Fibroblast of villous mesenchyme (primary cell): Measurements from ENCODE around the gene PIP4K2A. TPM values are rescaled to one million over a fixed set of nuclear protein-coding genes. Genes with fewer than 3 reads are reported as not detected.

Source experiments
- DNase-seq: peaks from one replicate; pipeline ENCODE4 v3.0.0-alpha.2; 2010; ENCODE audit warnings: low read depth
- H3K4me3 ChIP-seq: 2 replicates; pipeline ENCODE4 v1.5.1; 2011; ENCODE audit warnings: low read depth, mild to moderate bottlenecking, low read length
- total RNA-seq: library from RNA; depleted of rRNA; stranded (reverse); fragments of >200 nt; gene quantifications from 2 replicates; pipeline ENCODE4 v1.2.3, GENCODE V29; 2012
- TF ChIP-seq, protein P1 (sequence below): IDR thresholded peaks from 2 replicates; pipeline ENCODE4 v1.5.1; 2012; ENCODE audit warnings: low read depth, mild to moderate bottlenecking, low read length; ENCODE audit not compliant: insufficient read depth

PIP4K2A gene
- total RNA-seq, 1 donor = 35.8 TPM

DNA sequence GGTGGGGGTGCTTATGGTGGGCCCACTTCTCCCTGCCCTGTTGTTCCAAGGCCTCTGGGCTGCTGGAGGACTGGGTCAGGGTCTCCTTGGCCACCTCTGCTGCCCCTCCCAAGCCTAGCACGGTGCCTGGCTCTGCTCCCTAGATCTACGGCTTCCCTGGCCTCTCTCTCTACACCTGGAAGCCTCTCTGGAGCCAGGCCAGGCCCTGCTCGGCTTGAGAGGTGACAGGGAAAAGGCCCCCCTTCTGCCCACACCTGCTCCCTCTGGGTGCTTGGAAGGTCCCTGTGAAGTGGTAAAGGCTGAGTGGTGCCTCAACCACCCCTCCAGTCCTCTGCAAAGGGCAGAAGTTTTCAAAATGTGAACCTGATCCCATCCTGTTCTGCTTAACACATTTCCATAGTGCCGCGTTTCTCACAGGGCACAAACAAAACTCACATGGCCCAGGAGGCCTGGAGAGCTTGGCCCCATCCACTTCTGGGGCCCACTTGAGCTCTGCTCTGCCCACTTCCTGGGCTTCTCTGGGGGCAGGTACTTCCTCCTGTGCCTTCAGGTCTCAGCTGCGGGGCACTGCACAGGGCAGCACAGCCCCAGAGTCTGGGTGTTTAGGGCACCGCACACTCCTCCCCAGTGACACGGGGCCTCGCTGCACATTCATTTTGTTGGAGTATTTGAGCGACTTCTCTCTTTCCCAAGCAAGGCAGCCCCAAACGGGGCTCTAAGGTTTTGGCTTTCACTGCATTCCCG, 169.9 kb downstream of the PIP4K2A start:
- TF ChIP-seq, protein P1, sequence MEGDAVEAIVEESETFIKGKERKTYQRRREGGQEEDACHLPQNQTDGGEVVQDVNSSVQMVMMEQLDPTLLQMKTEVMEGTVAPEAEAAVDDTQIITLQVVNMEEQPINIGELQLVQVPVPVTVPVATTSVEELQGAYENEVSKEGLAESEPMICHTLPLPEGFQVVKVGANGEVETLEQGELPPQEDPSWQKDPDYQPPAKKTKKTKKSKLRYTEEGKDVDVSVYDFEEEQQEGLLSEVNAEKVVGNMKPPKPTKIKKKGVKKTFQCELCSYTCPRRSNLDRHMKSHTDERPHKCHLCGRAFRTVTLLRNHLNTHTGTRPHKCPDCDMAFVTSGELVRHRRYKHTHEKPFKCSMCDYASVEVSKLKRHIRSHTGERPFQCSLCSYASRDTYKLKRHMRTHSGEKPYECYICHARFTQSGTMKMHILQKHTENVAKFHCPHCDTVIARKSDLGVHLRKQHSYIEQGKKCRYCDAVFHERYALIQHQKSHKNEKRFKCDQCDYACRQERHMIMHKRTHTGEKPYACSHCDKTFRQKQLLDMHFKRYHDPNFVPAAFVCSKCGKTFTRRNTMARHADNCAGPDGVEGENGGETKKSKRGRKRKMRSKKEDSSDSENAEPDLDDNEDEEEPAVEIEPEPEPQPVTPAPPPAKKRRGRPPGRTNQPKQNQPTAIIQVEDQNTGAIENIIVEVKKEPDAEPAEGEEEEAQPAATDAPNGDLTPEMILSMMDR = no peak
- DNase-seq = no peak
- H3K4me3 ChIP-seq = no peak overlapping the region

DNA sequence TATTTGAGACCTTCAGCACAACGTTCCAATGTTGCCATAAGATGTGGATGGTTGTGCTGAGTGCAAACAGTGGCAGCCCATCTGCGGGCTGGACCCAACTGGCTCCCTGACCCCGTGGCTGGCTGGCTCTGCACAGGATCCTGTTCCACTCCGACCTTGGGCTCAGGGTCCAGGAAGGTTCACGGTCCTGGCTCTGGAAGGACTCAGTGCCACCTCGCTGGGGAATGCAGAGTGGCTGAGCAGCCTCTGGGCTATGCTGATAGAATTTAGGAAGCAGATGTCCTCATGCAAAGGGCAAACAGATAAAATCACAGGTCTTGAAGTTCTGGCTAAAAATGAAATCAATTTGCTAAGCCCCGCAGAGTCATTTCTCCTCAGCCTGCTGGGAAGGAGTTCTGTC, 171.6 kb downstream of the PIP4K2A start:
- no peak overlapping the region for H3K4me3 ChIP-seq
- no peak for DNase-seq
- TF ChIP-seq, protein P1 = no peak

DNA sequence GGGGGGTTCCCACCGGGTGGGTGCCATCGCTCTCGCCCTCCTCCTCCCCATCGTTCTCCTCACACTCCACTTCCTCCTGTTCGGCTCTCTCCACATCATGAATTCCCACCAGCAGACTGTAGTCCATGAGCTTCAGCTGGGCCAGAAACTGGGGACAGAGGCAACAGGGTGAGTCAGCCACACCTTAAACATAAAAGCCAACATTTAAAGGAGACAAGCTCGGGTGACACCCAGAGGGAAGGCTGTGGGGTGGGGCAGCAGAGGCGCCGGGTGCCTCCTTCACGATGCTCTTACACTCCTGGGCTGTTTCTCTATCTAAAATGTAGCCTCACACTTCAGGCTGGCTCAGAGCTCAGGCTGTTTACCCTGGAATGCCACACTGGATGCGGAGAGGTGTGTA, 172.5 kb downstream of the PIP4K2A start:
- no peak for DNase-seq
- TF ChIP-seq, protein P1 = no peak
- no peak overlapping the region for H3K4me3 ChIP-seq

DNA sequence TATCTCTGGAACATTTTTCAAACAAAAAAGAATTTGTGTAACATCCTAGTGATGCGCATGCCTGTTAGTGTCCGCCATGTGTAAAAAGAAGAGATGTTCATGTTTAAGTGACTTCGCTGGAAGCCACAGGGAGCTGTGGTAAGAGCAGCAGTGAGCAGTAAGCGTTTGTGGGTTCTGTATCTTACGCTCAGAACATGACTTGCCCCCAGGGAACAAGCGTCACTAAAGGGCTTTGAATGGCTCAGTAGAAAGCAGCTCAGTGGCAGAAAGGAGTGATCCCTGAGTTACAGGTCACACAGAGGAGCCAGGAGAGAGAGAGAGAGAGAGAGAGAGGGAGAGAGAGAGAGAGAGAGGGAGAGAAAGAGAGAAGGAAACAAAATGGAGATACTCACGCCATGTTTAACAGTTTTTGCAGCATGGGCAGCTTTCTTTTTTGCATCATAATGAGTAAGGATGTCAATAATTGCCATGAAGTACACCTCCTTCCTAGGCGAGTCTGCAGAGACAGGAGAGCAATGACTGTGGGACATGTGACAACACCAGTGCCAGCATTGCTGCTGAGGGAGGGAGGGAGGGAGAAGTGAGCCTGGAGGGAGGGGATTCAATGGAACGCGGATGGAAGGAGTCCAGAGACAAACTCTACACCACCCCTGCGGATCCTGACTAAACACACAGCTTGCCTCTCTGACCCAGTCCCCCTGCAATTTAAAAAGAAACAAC, 174.6 kb downstream of the PIP4K2A start:
- no peak overlapping the region for H3K4me3 ChIP-seq
- DNase-seq = no peak
- TF ChIP-seq, protein P1 = no peak

DNA sequence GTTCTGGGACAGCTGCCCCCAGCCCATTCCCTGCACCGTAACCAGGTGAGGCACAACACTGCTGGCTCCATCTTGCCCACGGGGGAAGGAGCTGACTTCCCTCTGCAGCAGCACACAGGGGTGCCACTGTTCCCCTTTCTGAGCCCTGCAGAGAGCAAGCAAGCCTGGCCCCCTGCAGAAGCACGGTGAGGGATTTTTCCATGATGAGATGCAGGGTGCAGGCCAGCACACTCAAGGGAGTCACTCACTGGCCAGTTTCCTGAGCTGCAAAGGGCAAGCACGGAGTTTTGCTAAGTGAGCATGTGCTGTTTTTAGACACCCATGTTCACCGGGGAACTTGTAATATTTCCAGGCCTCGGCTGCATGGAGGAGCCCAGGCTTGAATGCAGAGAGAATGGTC, 176.6 kb downstream of the PIP4K2A start:
- no peak for DNase-seq
- TF ChIP-seq, protein P1 = no peak
- no peak overlapping the region for H3K4me3 ChIP-seq

DNA sequence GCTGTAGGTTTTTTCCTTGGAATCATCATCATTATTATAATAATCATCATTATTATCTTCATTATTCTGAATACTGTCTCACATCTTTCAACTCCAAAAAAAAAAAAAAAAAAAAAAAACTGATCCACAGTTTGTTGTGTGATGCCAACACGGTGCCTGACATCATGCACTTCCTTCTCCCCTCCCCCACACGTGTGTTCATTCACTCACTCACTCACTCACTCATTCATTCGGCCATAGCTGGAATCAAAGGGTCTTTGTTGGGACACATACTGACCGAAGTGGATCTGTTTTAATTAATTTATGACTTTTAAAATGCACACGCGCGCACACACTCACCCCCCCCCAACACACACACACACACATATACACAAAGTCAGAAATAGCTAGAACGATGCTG, 177.8 kb downstream of the PIP4K2A start:
- no peak overlapping the region for H3K4me3 ChIP-seq
- TF ChIP-seq, protein P1 = no peak
- DNase-seq = no peak
